CD4-positive, alpha-beta T cell treated with Interleukin-21 for 1 hour (primary cell): Measurements from ENCODE around the gene NFATC1.

ENCODE experiments used
- DNase-seq: peaks from one replicate; pipeline ENCODE4 v3.0.0-alpha.2; 2020

NFATC1 gene

GRCh38 chr18:79525556-79526467, 130.1 kb downstream of the NFATC1 start:
- DNase-seq = no peak

- no peak for DNase-seq
These were observed 131.0 kb downstream of the NFATC1 start for GRCh38 chr18:79526468-79527460.

GRCh38 chr18:79527656-79528315, 132.1 kb downstream of the NFATC1 start:
- DNase-seq = no peak

GRCh38 chr18:79528316-79528695, 132.6 kb downstream of the NFATC1 start:
- no peak for DNase-seq

- DNase-seq = peak; percentile 80
These were observed 133.1 kb downstream of the NFATC1 start for GRCh38 chr18:79528846-79529245.

GRCh38 chr18:79529296-79529695, 133.6 kb downstream of the NFATC1 start:
- no peak for DNase-seq

- DNase-seq = no peak
These were observed 134.3 kb downstream of the NFATC1 start for GRCh38 chr18:79529991-79530390.

- DNase-seq = no peak
These were observed 135.1 kb downstream of the NFATC1 start for GRCh38 chr18:79530821-79531220.

- DNase-seq = no peak
These were observed 135.7 kb downstream of the NFATC1 start for GRCh38 chr18:79531386-79531785.

- no peak for DNase-seq
These were observed 136.2 kb downstream of the NFATC1 start for GRCh38 chr18:79531926-79532312.

- no peak for DNase-seq
These were observed 136.7 kb downstream of the NFATC1 start for GRCh38 chr18:79532313-79533007.

GRCh38 chr18:79533146-79533545, 137.4 kb downstream of the NFATC1 start:
- no peak for DNase-seq

GRCh38 chr18:79533591-79533990, 137.9 kb downstream of the NFATC1 start:
- no peak for DNase-seq

- no peak for DNase-seq
These were observed 138.6 kb downstream of the NFATC1 start for GRCh38 chr18:79534356-79534755.

- no peak for DNase-seq
These were observed 142.0 kb downstream of the NFATC1 start for GRCh38 chr18:79537758-79538157.

GRCh38 chr18:79538635-79539034, 142.9 kb downstream of the NFATC1 start:
- DNase-seq = no peak

GRCh38 chr18:79540161-79540903, 144.6 kb downstream of the NFATC1 start:
- no peak for DNase-seq

- DNase-seq = no peak
These were observed 145.2 kb downstream of the NFATC1 start for GRCh38 chr18:79540904-79541282.

- DNase-seq = no peak
These were observed 146.5 kb downstream of the NFATC1 start for GRCh38 chr18:79542213-79542612.

GRCh38 chr18:79542876-79543750, 147.4 kb downstream of the NFATC1 start:
- no peak for DNase-seq
